Stimulated activated CD4-positive, alpha-beta T cell treated with anti-CD3 and anti-CD28 coated beads, Interleukin-4, amount 100 ng/mL, for 48 hours (primary cell): Measurements from ENCODE around the gene SCFD2.
"Not testable (repeated sequence)": the region's sequence is repeated elsewhere in the genome, so short reads cannot be mapped to it uniquely, and the experiment has no call there.

ENCODE experiments used
- DNase-seq, 2 donors: peaks; one replicate each; pipeline ENCODE4 v3.0.0-alpha.2; 2020; ENCODE audit warnings: low read depth in 2 of 2

SCFD2 gene

DNA sequence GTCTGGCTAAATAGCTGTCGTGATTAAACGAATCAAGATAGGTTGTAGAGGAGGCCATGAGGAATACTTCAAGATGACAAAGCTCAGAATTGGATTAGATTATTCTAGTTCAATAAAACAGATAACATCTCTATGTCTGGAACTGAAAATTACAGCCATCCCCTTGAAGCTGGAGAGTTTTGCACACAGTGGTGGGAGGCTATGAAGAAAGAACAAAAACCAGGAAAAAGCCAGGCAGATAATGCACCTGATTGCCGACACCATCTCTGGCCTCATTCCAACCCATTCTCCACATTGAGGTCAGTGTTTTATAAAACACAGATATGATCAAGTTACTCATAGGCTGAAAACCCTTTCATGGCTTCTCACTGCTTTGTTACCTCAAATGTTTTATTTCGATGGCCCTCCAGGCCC lies 315.5 kb downstream of the SCFD2 start:
- DNase-seq: no peak

DNA sequence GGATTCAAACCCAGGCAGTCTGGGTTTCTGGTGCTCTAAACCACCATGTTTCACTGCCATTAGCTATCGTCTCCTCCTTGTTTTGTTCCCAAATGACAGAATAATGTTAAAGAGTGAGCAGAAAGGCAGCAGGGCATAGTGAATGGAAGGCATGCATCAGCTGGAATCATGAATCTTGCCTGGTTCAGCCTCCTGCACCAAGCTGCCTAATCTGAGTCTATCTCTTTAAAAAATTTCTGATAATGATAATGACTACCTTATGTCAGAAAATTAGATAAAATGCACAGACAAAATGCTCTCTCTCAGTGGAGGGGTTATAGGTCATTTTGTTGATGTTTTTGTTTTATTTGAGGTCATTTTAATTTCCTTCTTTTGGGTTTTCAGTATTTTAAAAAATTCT lies 316.3 kb downstream of the SCFD2 start:
- DNase-seq: no peak

DNA sequence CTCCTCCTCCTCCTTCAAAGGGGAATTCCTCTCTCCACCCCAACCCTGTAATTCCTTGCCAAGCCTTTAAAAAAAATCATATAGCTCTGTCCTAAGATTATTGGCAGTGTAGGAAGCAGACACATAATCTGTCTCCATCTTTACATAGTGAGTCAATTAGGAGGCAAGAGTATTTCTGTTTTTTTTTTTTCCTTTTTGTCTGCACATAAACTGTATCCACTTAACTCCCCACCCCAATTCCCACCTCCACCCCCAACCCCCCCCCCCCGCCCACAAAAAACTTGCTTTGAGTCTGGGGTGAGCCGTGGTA lies 321.3 kb downstream of the SCFD2 start:
- DNase-seq: no peak

DNA sequence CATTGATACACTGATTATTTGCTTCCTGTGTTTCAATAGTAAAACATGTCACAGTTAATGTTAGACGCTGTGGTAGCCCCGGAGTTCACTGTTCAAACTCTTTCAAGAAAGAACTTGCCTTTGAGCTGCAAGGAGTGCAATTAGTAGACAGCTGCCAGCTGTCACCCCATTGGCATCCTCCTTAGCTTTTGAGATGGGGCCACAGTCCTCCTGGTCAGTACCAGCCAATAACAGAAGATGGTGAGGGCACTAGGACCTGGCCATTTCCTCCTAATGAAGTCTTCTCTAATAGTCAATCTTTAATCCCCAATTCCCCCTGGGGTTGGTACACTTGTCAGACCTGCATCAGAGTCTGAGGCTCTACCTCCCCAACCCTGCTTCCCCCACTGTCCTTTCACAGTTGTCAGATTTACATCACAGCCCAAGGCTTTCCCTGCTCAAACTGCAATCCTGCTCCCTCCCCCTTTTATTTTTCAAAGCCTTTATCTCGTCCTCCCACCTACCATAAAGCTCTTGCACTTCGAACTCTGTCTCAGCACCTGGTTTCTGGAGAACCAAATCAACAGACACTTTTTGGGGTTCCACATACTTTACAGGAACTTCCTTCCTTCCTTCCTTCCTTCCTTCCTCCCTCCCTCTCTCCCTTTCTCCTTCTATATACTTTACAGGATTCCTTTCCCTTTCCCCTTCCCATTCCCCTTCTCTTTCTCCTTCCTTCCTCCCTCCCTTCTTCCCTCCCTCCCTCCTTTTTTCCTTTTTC lies 321.8 kb downstream of the SCFD2 start:
- no peak for DNase-seq

DNA sequence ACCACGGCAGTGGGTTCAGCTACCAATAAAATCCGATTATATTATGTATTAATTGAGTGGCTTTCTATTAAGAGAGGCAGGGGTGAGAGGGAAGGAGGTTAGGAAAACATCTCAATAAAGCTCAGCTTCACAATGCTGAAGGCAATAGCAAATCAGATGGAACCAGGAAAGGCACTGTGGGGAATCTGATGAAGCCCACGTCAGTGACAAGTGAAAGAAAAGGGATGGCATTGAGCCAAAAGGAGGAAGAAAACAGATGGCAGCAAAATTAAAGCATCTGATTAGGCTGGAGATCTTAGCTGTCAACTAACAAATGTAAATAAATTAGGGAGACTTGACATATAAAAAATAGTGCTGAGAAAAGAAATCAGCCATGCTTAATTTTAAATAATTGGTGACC lies 322.8 kb downstream of the SCFD2 start:
- DNase-seq: no peak

DNA sequence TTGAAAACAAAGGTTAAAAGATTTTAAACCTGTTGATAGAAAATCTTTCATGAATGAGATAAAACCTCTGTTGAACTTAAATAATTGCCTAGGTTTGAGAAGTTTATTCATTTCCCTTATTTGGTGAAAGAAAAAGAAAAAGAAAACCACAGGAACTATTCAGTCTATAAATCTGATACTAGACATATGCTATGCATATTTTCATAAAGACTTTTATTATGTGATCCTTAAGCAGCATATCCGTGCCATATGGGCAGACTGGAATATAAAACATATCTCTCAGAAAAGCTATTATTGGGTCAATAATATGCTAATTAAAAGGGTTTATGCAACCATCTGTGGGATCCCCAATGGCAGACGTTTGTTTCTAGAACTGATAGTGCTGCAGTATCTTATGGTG lies 325.0 kb downstream of the SCFD2 start:
- no peak for DNase-seq

DNA sequence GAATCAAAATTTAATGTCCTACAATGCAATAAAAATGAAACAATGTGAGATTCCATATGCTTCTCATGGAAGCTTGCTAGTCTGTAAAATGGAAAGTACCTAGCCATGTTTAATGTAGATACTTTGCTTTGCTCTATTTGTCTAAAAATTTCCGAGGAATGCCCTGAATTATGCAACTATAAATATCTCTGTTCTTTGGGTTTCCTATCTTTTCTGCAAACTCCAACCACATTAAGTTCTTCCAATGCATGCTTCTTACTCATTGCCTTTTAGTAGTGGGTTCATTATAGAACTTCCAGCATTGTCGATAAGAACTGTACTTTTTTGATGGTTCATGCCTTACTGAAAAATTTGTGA lies 325.4 kb downstream of the SCFD2 start:
- no peak for DNase-seq

DNA sequence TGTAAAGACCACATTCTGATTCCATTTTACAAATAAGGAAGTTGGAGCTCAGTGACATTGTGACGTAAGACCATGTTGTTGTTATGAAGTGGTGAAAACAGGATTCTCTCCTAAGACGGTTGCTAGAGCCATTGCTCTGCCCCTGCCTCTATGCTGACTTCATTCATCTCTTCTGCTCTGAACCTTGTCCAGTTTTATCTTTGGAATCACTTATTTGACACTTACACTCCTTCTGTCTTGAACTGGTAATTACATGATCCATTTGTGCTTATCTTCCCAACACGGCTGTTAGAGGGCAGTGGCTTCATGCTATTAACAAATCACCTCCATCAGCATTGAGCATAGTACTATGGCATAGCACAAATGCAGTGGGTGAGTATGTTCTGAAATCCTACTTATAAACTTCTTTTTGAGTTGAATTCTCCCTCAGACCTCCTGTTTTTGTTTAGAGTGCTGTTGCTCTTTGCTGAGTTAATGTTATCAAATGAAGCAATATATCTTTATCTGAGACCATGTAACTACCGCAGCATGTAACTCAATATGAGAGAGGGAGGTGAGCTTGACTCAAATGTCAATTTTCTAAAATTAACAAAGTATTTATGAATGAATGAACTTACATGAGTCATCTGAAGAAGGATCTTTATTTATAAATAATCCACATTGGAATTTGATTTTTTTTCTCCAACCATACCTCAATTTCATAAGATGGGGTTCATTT lies 326.0 kb downstream of the SCFD2 start:
- DNase-seq: no peak

DNA sequence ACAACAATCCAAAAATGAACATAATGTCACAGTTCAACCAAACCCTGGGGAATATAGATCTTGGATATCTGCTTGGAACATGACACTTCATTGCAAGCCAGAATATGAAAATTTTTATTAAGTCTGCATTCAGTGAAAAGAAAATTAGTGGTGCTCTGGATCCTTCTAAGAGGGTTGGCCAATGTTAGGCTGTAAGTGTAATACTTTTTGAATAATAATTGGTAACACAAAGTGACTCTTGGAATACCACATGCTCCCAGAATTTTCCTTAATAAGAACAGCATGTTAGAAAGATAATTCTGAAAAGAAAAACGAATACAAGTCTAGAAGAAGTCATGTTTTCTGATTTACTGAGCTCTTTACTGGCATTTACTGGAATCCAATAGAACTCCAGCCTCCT lies 328.0 kb downstream of the SCFD2 start:
- no peak for DNase-seq

DNA sequence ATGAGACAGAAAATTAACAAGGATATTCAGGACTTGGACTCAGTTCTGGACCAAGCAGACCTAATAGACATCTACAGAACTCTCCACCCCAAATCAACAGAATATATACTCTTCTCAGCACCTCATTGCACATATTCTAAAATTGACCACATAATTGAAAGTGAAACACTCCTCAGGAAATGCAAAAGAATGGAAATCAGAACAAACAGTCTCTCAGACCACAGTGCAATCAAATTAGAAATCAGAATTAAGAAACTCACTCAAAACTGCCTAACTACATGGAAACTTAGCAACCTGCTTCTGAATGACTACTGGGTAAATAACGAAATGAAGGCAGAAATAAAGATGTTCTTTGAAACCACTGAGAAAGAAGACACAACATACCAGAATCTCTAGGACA lies 333.0 kb downstream of the SCFD2 start:
- not testable (repeated sequence) for DNase-seq

DNA sequence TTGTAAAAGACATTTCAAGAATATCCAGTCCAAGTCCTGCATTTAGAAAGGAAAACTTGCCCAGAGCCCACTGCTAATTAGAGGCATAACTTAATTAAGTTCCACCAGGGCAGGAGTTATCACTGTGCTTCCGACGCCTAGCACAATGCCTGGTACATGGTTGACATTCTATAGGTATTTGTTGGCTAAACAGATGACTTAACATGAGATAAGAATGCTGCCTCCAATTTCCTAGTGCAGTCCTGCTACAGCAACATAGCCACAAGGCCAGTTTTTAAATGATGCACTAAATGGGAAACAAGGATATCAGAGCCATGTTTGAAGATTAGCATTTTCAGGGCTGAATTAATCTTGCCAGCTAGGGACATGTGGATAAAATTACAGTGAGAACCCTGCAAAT lies 339.6 kb downstream of the SCFD2 start:
- no peak for DNase-seq

DNA sequence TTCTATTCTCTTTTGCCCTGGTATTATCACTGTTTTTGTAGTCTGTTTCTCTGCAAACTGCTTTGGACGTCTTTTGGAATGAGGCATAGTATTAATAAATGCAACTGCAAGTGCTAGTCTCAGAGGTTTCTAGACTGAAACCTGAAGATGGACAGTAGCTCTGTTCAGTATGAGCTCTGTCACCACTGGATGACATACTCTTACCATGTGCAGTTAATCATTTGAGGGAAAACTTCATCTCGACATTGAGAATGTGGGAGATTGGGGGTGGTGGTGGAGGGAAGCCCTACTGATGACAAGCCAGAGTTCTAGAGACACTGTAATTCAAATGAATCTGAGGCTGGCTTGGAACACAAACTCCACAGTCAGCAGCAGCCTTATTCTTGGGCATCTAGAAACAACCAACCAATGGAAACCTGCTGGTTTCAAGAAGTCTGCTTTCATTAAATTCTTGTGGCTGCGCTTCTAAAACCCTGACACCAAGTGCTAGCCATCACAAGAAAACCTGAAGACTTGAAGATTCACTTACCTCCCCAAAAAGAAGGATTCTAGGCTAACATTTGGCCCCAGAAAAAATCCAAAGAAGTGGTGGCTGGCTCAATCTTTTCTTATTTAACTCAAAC lies 342.1 kb downstream of the SCFD2 start:
- DNase-seq: no peak

DNA sequence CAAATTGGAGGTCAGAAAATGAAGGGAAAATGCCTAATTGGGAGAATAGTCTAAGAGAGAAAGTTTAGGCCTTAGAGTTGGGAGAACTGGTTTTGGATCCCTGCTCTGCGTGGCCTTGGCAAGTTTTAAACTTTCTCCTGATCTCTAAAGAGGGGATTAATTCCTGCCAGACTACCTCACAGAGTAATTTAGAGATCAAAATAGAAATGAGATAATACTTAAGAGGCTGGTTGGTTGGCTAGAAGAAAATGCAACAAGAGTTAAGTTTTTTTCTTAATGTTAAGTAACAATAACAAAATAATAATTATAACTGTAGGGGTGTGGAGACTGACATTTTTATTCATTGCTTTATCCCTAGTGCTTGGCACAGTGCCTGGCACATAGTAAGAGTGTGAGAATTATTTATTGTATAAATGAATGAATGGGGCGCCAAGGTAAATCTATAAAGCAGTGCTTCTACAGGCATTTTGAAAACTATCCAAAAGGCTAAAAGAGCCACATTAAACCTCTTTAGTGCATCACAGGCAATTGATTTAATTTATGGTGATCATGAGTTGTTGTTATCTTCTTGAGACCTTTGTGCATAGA lies 343.3 kb downstream of the SCFD2 start:
- DNase-seq: no peak

DNA sequence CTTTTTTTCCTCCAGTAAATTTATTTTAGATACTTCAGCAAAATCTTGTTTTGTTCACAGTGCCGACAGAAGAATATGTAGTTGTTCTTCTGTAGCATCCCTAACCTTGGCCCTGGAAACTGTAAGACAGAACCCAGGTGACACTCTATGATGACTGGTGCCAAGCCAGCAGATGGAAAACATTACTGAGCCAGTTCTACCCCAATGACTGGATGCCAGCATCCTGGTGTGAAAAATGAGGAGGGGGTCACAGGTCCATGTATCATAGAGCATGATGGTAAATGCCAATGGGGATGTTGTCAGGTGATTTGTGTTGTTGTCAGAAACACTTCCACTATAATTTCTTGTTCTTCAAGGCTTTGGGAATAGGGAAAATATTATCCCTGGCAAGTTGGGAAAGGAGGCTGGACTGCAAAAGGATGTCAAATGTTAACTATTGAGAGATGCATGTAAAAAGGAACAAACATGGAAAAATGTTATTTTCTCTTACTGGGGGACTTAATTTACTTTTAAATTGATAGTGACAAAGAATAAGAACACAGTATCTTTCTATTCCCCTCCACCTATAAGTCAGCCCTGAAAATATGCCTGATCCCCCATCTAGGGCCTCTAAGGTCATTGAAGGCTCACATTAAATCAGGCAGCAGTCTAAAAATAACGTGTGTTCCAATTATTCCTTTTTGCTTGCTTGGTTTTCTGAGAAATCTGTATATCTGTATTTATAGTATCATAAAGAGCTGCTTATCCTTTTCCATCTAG lies 343.9 kb downstream of the SCFD2 start:
- DNase-seq: no peak

DNA sequence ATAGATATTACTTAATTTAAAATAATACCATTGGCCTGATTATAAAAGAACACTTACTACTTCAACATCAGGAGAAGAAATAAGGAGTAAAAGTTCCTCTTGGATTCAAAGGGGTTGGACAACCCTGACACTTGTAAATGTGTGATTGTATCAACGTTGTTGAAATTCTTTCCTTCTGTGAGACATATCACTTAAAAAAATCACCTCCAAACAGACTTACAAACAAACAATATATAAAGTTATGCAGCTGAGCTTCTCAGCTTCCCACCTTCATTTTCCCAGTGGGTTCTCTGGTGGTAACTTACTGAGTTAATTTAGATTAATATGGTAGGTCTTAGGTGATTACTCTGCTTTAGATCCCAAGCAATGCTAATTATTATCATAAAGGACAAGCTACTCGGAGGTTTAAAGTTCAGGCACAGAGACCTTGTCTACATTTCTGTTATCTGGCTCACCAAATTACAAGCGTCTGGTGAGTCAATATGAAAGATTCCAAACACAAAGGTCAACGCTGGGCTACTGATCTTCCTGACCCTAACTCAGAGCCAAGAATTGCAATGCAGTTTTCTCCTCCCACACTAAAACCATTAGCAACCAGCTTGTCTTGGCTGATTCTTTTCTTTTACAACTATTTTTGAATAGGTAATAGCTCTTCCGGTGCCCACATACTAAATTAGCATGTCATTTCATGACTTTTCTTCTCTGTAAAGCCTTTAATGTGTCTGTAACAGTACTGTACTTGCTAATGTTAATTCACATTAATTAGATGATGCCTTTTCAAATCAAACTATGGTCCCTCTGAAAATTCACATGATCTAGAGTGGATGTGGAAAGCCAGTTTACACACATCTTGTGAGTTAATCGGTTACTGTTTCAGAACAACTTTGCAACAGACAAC lies 346.1 kb downstream of the SCFD2 start:
- DNase-seq: no peak

DNA sequence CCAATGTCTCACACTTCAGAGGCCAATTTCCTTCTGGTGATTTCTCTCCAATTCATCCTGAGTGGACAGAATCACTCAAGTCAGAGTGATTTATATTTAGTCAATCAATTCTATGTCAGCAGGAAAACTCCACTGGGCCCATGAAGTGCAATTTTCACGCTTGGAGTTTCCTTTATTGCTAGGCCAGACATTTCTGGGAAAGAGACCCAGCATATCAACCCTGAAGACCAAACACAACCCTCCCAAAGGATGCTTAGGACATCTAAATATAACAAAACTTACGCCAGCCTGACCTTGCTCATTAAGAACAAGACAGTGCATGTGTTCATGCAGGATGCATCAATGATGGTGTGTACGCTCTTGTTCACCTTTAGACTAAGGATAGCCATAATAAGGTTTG lies 347.4 kb downstream of the SCFD2 start:
- DNase-seq: no peak

DNA sequence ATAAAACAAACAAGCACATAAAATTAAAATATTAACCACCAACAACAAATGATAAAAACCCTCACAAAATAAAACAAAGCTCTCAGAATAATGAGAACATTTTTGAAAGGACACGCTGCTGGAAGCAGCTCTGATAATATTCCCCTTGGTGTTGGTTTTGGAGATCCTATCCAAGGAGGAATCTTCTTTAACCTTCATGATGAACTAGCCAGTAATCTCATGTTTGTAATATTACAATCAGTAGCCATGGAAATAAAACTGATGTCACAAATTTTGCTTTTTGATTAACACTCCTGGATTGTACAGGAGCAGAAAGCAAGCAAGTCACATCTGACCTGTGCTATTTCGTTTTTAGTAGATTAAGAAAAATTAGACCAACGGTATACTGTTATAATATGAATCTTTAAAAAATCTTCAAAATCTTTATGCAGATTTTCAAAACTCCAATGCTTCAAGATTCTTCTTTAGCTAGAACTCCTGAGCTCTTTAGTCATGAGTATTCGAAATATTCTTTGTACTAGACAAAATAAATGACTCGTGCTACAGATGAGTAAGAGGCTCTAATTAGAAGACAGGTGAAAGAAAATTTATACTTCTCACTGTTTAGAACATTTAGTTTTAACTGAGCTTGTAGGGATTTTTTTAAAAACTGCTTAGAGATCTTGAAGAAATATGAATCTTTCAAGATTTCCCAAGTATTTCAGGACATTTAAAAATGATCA lies 349.6 kb downstream of the SCFD2 start:
- DNase-seq: no peak

DNA sequence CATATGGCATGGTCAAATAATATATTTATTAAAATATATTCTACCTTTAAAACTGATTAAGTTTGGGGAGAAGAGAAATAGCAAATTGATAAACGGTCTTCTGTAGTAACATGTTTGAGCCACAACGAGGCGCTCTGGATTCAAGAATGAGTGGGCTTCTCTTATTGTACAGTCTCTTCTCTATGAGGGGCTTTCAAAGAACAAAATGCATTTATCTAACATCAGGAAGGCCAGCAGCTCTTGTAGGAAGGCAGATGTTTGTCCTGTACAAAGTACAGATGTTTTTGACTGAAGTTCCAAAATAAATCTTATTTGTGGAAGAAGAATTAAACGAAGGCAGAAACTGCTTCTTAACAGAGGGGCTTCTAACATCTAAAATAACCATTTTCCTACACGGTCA lies 350.2 kb downstream of the SCFD2 start:
- no peak for DNase-seq

DNA sequence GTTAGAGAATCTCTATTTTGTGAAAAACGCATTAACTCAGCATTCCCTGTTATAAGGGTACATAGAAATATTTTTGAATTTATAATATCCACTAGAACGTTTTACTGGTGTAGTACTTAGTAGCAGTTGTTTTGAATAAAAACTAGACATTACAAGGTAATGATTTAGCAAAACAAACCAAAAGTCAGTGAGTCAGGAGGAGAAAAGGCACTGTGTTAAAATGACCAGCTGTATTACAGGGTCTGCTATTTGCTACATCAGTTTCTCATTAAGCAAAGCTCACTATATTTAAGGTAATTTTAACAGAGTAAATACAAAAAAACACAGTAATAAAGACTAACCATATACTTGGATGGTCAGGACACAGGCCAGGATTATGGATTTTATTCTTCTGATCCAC lies 351.0 kb downstream of the SCFD2 start:
- no peak for DNase-seq
